Stimulated activated effector memory CD8-positive, alpha-beta T cell treated with anti-CD3 and anti-CD28 coated beads, Interleukin-12 subunit alpha, Interleukin-12 subunit beta, amount 100 ng/mL, for 72 hours (primary cell): ENCODE results near the gene BABAM2.
A peak's percentile ranks its signal among the peaks of the same experiment; 100 is the strongest.
"Not testable (repeated sequence)": the region's sequence is repeated elsewhere in the genome, so short reads cannot be mapped to it uniquely, and the experiment has no call there.

ENCODE experiments used
- ATAC-seq: fragments of 150-1000 bp; cut with Tn5 transposase; 2 replicates; pipeline ENCODE4 v1.10.0; 2021
- DNase-seq, 2 donors: peaks; one replicate each; pipeline ENCODE4 v3.0.0; 2021 to 2022; ENCODE audit warnings: low spot score in 2 of 2
- H3K27ac Mint-ChIP-seq: one replicate; pipeline ENCODE4 v1.8.0; 2022; ENCODE audit warnings: mild to moderate bottlenecking, mixed read lengths
- H3K36me3 Mint-ChIP-seq: one replicate; pipeline ENCODE4 v1.8.0; 2022; ENCODE audit warnings: mild to moderate bottlenecking, mixed read lengths
- H3K4me1 Mint-ChIP-seq: one replicate; pipeline ENCODE4 v1.8.0; 2022; ENCODE audit warnings: mixed read lengths
- H3K4me3 Mint-ChIP-seq: one replicate; pipeline ENCODE4 v1.8.0; 2022; ENCODE audit warnings: mild to moderate bottlenecking, mixed read lengths
- H3K9me3 Mint-ChIP-seq: one replicate; pipeline ENCODE4 v1.8.0; 2022; ENCODE audit warnings: mixed read lengths

BABAM2 gene

GRCh38 chr2:27963472-27963871 lies 72.9 kb downstream of the BABAM2 start:
- ATAC-seq (no peak), DNase-seq (no peak)
- Mint-ChIP-seq H3K4me3 (no peak overlapping the region), H3K36me3 (peaks cover 5% of the 10 kb centered on the region), H3K27ac (no peak overlapping the region), H3K9me3 (peaks cover 8% of the 10 kb centered on the region), H3K4me1 (peaks cover 69% of the 10 kb centered on the region)

GRCh38 chr2:27964067-27964466 lies 73.5 kb downstream of the BABAM2 start:
- H3K27ac Mint-ChIP-seq, result no peak overlapping the region

GRCh38 chr2:27965841-27966240 lies 75.3 kb downstream of the BABAM2 start:
- H3K27ac Mint-ChIP-seq, result peak overlapping the region; percentile 41
- H3K4me1 Mint-ChIP-seq, result peaks cover 53% of the 10 kb centered on the region
- H3K36me3 Mint-ChIP-seq, result peaks cover 5% of the 10 kb centered on the region
- DNase-seq (no peak), ATAC-seq (peak; percentile 79)
- H3K9me3 Mint-ChIP-seq, result peaks cover 13% of the 10 kb centered on the region
- H3K4me3 Mint-ChIP-seq, result peak overlapping the region; percentile 7

More at GRCh38 chr2:27964067-27964466, 73.5 kb downstream of the BABAM2 start:
- peaks cover 63% of the 10 kb centered on the region for H3K4me1 Mint-ChIP-seq
- peaks cover 5% of the 10 kb centered on the region for H3K36me3 Mint-ChIP-seq
- ATAC-seq (no peak), DNase-seq (no peak)
- H3K9me3 Mint-ChIP-seq, result peaks cover 11% of the 10 kb centered on the region
- H3K4me3 Mint-ChIP-seq, result no peak overlapping the region

- H3K4me3 Mint-ChIP-seq, result peak overlapping the region; percentile 11
- DNase-seq (no peak), ATAC-seq (no peak)
- H3K4me1 Mint-ChIP-seq, result peaks cover 50% of the 10 kb centered on the region
- H3K9me3 Mint-ChIP-seq, result peaks cover 13% of the 10 kb centered on the region
- peaks cover 5% of the 10 kb centered on the region for H3K36me3 Mint-ChIP-seq
- H3K27ac Mint-ChIP-seq, result peak overlapping the region; percentile 51
Observed at GRCh38 chr2:27966466-27966865, 75.9 kb downstream of the BABAM2 start.

GRCh38 chr2:27967076-27967475 lies 76.5 kb downstream of the BABAM2 start:
- Mint-ChIP-seq H3K27ac (peak overlapping the region; percentile 51), H3K4me1 (peaks cover 45% of the 10 kb centered on the region), H3K9me3 (peaks cover 13% of the 10 kb centered on the region), H3K4me3 (no peak overlapping the region), H3K36me3 (peaks cover 5% of the 10 kb centered on the region)
- ATAC-seq, result no peak
- no peak for DNase-seq

- not testable (repeated sequence) for DNase-seq, ATAC-seq, H3K27ac Mint-ChIP-seq, H3K4me3 Mint-ChIP-seq, H3K36me3 Mint-ChIP-seq
- peaks cover 13% of the 10 kb centered on the region for H3K9me3 Mint-ChIP-seq
- H3K4me1 Mint-ChIP-seq, result peaks cover 42% of the 10 kb centered on the region
Observed at GRCh38 chr2:27968045-27968444, 77.5 kb downstream of the BABAM2 start.

GRCh38 chr2:27968957-27969356 lies 78.4 kb downstream of the BABAM2 start:
- Mint-ChIP-seq H3K9me3 (peaks cover 13% of the 10 kb centered on the region), H3K4me1 (peaks cover 42% of the 10 kb centered on the region)
- not testable (repeated sequence) for H3K36me3 Mint-ChIP-seq, ATAC-seq, H3K4me3 Mint-ChIP-seq, DNase-seq, H3K27ac Mint-ChIP-seq

- Mint-ChIP-seq H3K9me3 (peaks cover 11% of the 10 kb centered on the region), H3K27ac (no peak overlapping the region), H3K36me3 (no peaks in the 10 kb centered on the region), H3K4me3 (no peak overlapping the region), H3K4me1 (peaks cover 26% of the 10 kb centered on the region)
- ATAC-seq (no peak), DNase-seq (no peak)
Observed at GRCh38 chr2:27972311-27972710, 81.8 kb downstream of the BABAM2 start.

GRCh38 chr2:27973592-27973991 lies 83.1 kb downstream of the BABAM2 start:
- no peak for ATAC-seq
- H3K36me3 Mint-ChIP-seq, result peaks cover 8% of the 10 kb centered on the region
- H3K4me3 Mint-ChIP-seq, result no peak overlapping the region
- H3K27ac Mint-ChIP-seq, result no peak overlapping the region
- H3K4me1 Mint-ChIP-seq, result peaks cover 34% of the 10 kb centered on the region
- DNase-seq, result no peak
- peaks cover 6% of the 10 kb centered on the region for H3K9me3 Mint-ChIP-seq

- no peak overlapping the region for H3K27ac Mint-ChIP-seq
- DNase-seq, result no peak
- H3K36me3 Mint-ChIP-seq, result peaks cover 8% of the 10 kb centered on the region
- no peaks in the 10 kb centered on the region for H3K9me3 Mint-ChIP-seq
- ATAC-seq, result no peak
- H3K4me3 Mint-ChIP-seq, result no peak overlapping the region
- peaks cover 42% of the 10 kb centered on the region for H3K4me1 Mint-ChIP-seq
Observed at GRCh38 chr2:27976308-27976707, 85.8 kb downstream of the BABAM2 start.

- Mint-ChIP-seq H3K9me3 (no peaks in the 10 kb centered on the region), H3K36me3 (peaks cover 8% of the 10 kb centered on the region), H3K27ac (peak overlapping the region; percentile 88), H3K4me1 (peaks cover 42% of the 10 kb centered on the region), H3K4me3 (peak overlapping the region; percentile 43)
- ATAC-seq, result peak; percentile 96
- DNase-seq, result peak in 1 of 2 donors; percentile 73
Observed at GRCh38 chr2:27977731-27978312, 87.3 kb downstream of the BABAM2 start.

GRCh38 chr2:27978761-27979160 lies 88.2 kb downstream of the BABAM2 start:
- ATAC-seq, H3K36me3 Mint-ChIP-seq, H3K9me3 Mint-ChIP-seq, DNase-seq: not testable (repeated sequence)
- Mint-ChIP-seq H3K27ac (peak overlapping the region; percentile 88), H3K4me1 (peaks cover 42% of the 10 kb centered on the region), H3K4me3 (peak overlapping the region; percentile 43)

- ATAC-seq (no peak), DNase-seq (no peak)
- Mint-ChIP-seq H3K4me1 (peaks cover 41% of the 10 kb centered on the region), H3K9me3 (peaks cover 4% of the 10 kb centered on the region), H3K4me3 (peak overlapping the region; percentile 43), H3K27ac (peak overlapping the region; percentile 88), H3K36me3 (peaks cover 8% of the 10 kb centered on the region)
Observed at GRCh38 chr2:27980242-27980641, 89.7 kb downstream of the BABAM2 start.

GRCh38 chr2:27984153-27984552 lies 93.6 kb downstream of the BABAM2 start:
- H3K27ac Mint-ChIP-seq, result no peak overlapping the region
- peaks cover 43% of the 10 kb centered on the region for H3K4me1 Mint-ChIP-seq
- DNase-seq (no peak), ATAC-seq (no peak)
- peaks cover 20% of the 10 kb centered on the region for H3K36me3 Mint-ChIP-seq
- H3K9me3 Mint-ChIP-seq, result peaks cover 4% of the 10 kb centered on the region
- H3K4me3 Mint-ChIP-seq, result no peak overlapping the region

- H3K4me3 Mint-ChIP-seq, result no peak overlapping the region
- H3K36me3 Mint-ChIP-seq, result peaks cover 45% of the 10 kb centered on the region
- ATAC-seq (no peak), DNase-seq (no peak)
- H3K9me3 Mint-ChIP-seq, result peaks cover 4% of the 10 kb centered on the region
- H3K27ac Mint-ChIP-seq, result no peak overlapping the region
- H3K4me1 Mint-ChIP-seq, result peaks cover 42% of the 10 kb centered on the region
Observed at GRCh38 chr2:27988306-27988705, 97.8 kb downstream of the BABAM2 start.

GRCh38 chr2:27988718-27989117 lies 98.2 kb downstream of the BABAM2 start:
- DNase-seq (no peak), ATAC-seq (no peak)
- Mint-ChIP-seq H3K27ac (no peak overlapping the region), H3K9me3 (peaks cover 4% of the 10 kb centered on the region), H3K4me3 (no peak overlapping the region), H3K4me1 (peaks cover 42% of the 10 kb centered on the region), H3K36me3 (peaks cover 45% of the 10 kb centered on the region)
